H9 (cell line): ENCODE results near the gene OSBP. TPM values are rescaled to one million over a fixed set of nuclear protein-coding genes. Genes with fewer than 3 reads are reported as not detected.

Source experiments
- DNase-seq: peaks from one replicate; pipeline ENCODE4 v3.0.0-alpha.2; 2017
- H2AFZ ChIP-seq: one replicate; pipeline ENCODE4 v1.6.1; 2013; ENCODE audit warnings: mild to moderate bottlenecking, low read length, control low read depth, moderate library complexity
- H2AK5ac ChIP-seq: 2 replicates; pipeline ENCODE4 v1.6.1; 2013; ENCODE audit warnings: low read length, control low read depth, mixed read lengths; ENCODE audit not compliant: insufficient read length
- H2BK120ac ChIP-seq: one replicate; pipeline ENCODE4 v1.6.1; 2013; ENCODE audit warnings: low read depth, mild to moderate bottlenecking, low read length, control low read depth, inconsistent platforms; ENCODE audit not compliant: poor library complexity, severe bottlenecking
- H2BK12ac ChIP-seq: 2 replicates; pipeline ENCODE4 v1.6.1; 2013; ENCODE audit warnings: low read length, control low read depth, mixed read lengths, low read depth; ENCODE audit not compliant: insufficient read length
- H2BK15ac ChIP-seq: 2 replicates; pipeline ENCODE4 v1.6.1; 2013; ENCODE audit warnings: low read depth, low read length, control low read depth
- H2BK20ac ChIP-seq: one replicate; pipeline ENCODE4 v1.6.1; 2013; ENCODE audit warnings: low read depth, mild to moderate bottlenecking, low read length, control low read depth, inconsistent platforms; ENCODE audit not compliant: poor library complexity, severe bottlenecking
- H2BK5ac ChIP-seq: 2 replicates; pipeline ENCODE4 v1.6.1; 2013; ENCODE audit warnings: low read length, control low read depth, mixed read lengths; ENCODE audit not compliant: insufficient read length
- H3K14ac ChIP-seq: 2 replicates; pipeline ENCODE4 v1.6.1; 2013; ENCODE audit warnings: low read length, control low read depth; ENCODE audit not compliant: insufficient read depth
- H3K18ac ChIP-seq: 2 replicates; pipeline ENCODE4 v1.6.1; 2013; ENCODE audit warnings: low read depth, mild to moderate bottlenecking, mixed read lengths, low read length, control low read depth; ENCODE audit not compliant: insufficient read length
- H3K23ac ChIP-seq: 2 replicates; pipeline ENCODE4 v1.6.1; 2013; ENCODE audit warnings: low read length, control low read depth, mixed read lengths, low read depth; ENCODE audit not compliant: insufficient read length
- H3K23me2 ChIP-seq: 2 replicates; pipeline ENCODE4 v1.6.1; 2013; ENCODE audit warnings: low read depth, mild to moderate bottlenecking, mixed read lengths, low read length, control low read depth; ENCODE audit not compliant: insufficient read length, poor library complexity, severe bottlenecking
- H3K27ac ChIP-seq: 2 replicates; pipeline ENCODE4 v1.5.1; 2013; ENCODE audit warnings: low read length, control low read depth, mixed read lengths, low read depth; ENCODE audit not compliant: insufficient read length
- H3K27me3 ChIP-seq: 2 replicates; pipeline ENCODE4 v1.6.1; 2013; ENCODE audit warnings: low read length, control low read depth, inconsistent platforms; ENCODE audit not compliant: insufficient read depth
- H3K4ac ChIP-seq: 2 replicates; pipeline ENCODE4 v1.6.1; 2013; ENCODE audit warnings: low read depth, mild to moderate bottlenecking, control low read depth, inconsistent platforms, low read length, moderate library complexity
- H3K4me1 ChIP-seq: 2 replicates; pipeline ENCODE4 v1.6.1; 2013; ENCODE audit warnings: low read length, control low read depth, inconsistent platforms; ENCODE audit not compliant: insufficient read depth
- H3K4me2 ChIP-seq: 2 replicates; pipeline ENCODE4 v1.6.1; 2013; ENCODE audit warnings: low read length, control low read depth, mixed read lengths; ENCODE audit not compliant: insufficient read length, insufficient read depth
- H3K56ac ChIP-seq: 2 replicates; pipeline ENCODE4 v1.6.1; 2013; ENCODE audit warnings: low read depth, mild to moderate bottlenecking, mixed read lengths, low read length, control low read depth; ENCODE audit not compliant: insufficient read length
- H3K79me1 ChIP-seq: 2 replicates; pipeline ENCODE4 v1.6.1; 2013; ENCODE audit warnings: low read depth, mild to moderate bottlenecking, moderate library complexity, low read length, control low read depth, inconsistent platforms; ENCODE audit not compliant: insufficient read depth, poor library complexity, severe bottlenecking
- H3K79me2 ChIP-seq: 2 replicates; pipeline ENCODE4 v1.6.1; 2013; ENCODE audit warnings: low read length, control low read depth, inconsistent platforms; ENCODE audit not compliant: insufficient read depth
- H3K9ac ChIP-seq: 2 replicates; pipeline ENCODE4 v1.6.1; 2013; ENCODE audit warnings: low read length, control low read depth, mixed read lengths; ENCODE audit not compliant: insufficient read length; ENCODE audit errors: extremely low read depth
- H3K9me3 ChIP-seq: one replicate; pipeline ENCODE4 v1.6.1; 2013; ENCODE audit warnings: low read depth, low read length, inconsistent platforms; ENCODE audit not compliant: control insufficient read depth
- H3T11ph ChIP-seq: one replicate; pipeline ENCODE4 v1.6.1; 2013; ENCODE audit warnings: mild to moderate bottlenecking, low read length, control low read depth, inconsistent platforms
- H4K20me1 ChIP-seq: one replicate; pipeline ENCODE4 v1.6.1; 2013; ENCODE audit not compliant: control insufficient read depth, insufficient read length, insufficient read depth
- H4K5ac ChIP-seq: 2 replicates; pipeline ENCODE4 v1.6.1; 2013; ENCODE audit warnings: low read depth, mild to moderate bottlenecking, mixed read lengths, low read length, control low read depth; ENCODE audit not compliant: insufficient read length
- H4K8ac ChIP-seq: replicated peaks from 2 replicates; pipeline ENCODE4 v1.6.1; 2013; ENCODE audit warnings: low read length, control low read depth, mixed read lengths, low read depth; ENCODE audit not compliant: insufficient read length
- H4K91ac ChIP-seq: 2 replicates; pipeline ENCODE4 v1.6.1; 2013; ENCODE audit warnings: low read depth, mild to moderate bottlenecking, moderate library complexity, mixed read lengths, low read length, control low read depth; ENCODE audit not compliant: insufficient read length
- H3K27ac Mint-ChIP-seq, 3 experiments: 2 replicates in 2 of 3; 3 replicates in 1 of 3; pipeline ENCODE4 v1.8.0; 2020 to 2021; ENCODE audit warnings: mixed read lengths in 3 of 3, mild to moderate bottlenecking in 1 of 3, moderate library complexity in 1 of 3
- H3K27me3 Mint-ChIP-seq: 2 replicates; pipeline ENCODE4 v1.8.0; 2021; ENCODE audit warnings: low read depth, mild to moderate bottlenecking, moderate library complexity, mixed read lengths
- H3K36me3 Mint-ChIP-seq, 3 experiments: 2 replicates in 2 of 3; 3 replicates in 1 of 3; pipeline ENCODE4 v1.8.0; 2020 to 2021; ENCODE audit warnings: low read depth in 3 of 3, mixed read lengths in 3 of 3; ENCODE audit not compliant: insufficient read depth in 1 of 3
- H3K4me1 Mint-ChIP-seq, 2 experiments: 2 replicates each; pipeline ENCODE4 v1.8.0; 2020; ENCODE audit warnings: mixed read lengths in 2 of 2
- H3K4me3 Mint-ChIP-seq, 2 experiments: 2 replicates in 1 of 2; 3 replicates in 1 of 2; pipeline ENCODE4 v1.8.0; 2020 to 2021; ENCODE audit warnings: mild to moderate bottlenecking in 2 of 2, mixed read lengths in 2 of 2, moderate library complexity in 1 of 2
- H3K9me3 Mint-ChIP-seq, 2 experiments: 2 replicates in 1 of 2; 3 replicates in 1 of 2; pipeline ENCODE4 v1.8.0; 2020; ENCODE audit warnings: mild to moderate bottlenecking in 2 of 2, mixed read lengths in 2 of 2, moderate library complexity in 1 of 2
- WGBS: extraction: QIAGEN DNeasy Blood & Tissue Kit; methylation state at CpG from one replicate; pipeline ENCODE4 v1.1.7; 2013; ENCODE audit warnings: missing lambda C conversion rate, low lambda C conversion rate, mixed read lengths; ENCODE audit not compliant: insufficient read length; ENCODE audit errors: extremely low coverage; 5-methylcytosine and 5-hydroxymethylcytosine counted together
- total RNA-seq: library from RNA; stranded (reverse); gene quantifications from 2 replicates; pipeline ENCODE4 v1.2.1, GENCODE V29; 2021
- TF ChIP-seq, protein P1 (sequence below): fragments of 200-600 bp; sonication (generic); conservative IDR thresholded peaks from 3 replicates; pipeline ENCODE4 v1.8.0; 2021; ENCODE audit warnings: antibody characterized with exemption, mild to moderate bottlenecking

Gene OSBP
- total RNA-seq, 1 experiment from 2014 or later, result 48.5 TPM

DNA sequence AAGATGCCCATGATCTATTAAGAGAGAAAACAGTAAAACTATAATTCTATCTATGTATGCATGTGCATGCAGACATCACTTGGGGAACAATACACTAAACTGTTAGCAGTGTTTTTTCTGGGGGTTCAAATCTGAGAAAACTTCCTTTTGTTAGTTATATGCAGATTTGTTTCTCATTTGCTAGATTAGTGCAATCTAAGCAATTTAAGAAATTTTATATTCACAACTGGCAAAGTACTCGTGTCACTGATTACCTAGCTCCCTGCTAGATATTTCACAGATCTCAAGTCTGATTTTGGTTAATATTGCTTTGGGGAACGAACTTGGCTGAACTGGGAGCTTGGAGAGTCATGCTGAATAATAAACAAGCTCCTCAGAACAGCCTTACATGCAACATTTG lies 14.9 kb upstream of the OSBP start:
- no peak for DNase-seq
- WGBS, result no CpG with 5 or more reads among the region's 2 CpGs
- H3K56ac ChIP-seq, result no peak overlapping the region
- Mint-ChIP-seq H3K4me3 (no peak overlapping the region), H3K36me3 (no peaks in the 10 kb centered on the region), H3K4me1 (peaks cover 22% of the 10 kb centered on the region in 2 experiments), H3K27ac (no peak overlapping the region; a peak in 1 of 7 replicates), H3K9me3 (no peaks in the 10 kb centered on the region; a peak in 1 of 5 replicates), H3K27me3 (no peaks in the 10 kb centered on the region)
- no peak overlapping the region for H2AFZ ChIP-seq
- no peak overlapping the region for H2BK120ac ChIP-seq
- no peak overlapping the region for H3K27ac ChIP-seq
- no peaks in the 10 kb centered on the region; the same call in 1 of the 2 replicates for H3K4me1 ChIP-seq
- H2BK20ac ChIP-seq, result no peak overlapping the region
- no peaks in the 10 kb centered on the region for H3K79me1 ChIP-seq
- no peaks in the 10 kb centered on the region for H4K20me1 ChIP-seq
- no peak overlapping the region for H3K4ac ChIP-seq
- H3K9me3 ChIP-seq, result no peaks in the 10 kb centered on the region
- H3K9ac ChIP-seq, result no peak overlapping the region
- no peaks in the 10 kb centered on the region for H3K27me3 ChIP-seq
- TF ChIP-seq, protein P1, sequence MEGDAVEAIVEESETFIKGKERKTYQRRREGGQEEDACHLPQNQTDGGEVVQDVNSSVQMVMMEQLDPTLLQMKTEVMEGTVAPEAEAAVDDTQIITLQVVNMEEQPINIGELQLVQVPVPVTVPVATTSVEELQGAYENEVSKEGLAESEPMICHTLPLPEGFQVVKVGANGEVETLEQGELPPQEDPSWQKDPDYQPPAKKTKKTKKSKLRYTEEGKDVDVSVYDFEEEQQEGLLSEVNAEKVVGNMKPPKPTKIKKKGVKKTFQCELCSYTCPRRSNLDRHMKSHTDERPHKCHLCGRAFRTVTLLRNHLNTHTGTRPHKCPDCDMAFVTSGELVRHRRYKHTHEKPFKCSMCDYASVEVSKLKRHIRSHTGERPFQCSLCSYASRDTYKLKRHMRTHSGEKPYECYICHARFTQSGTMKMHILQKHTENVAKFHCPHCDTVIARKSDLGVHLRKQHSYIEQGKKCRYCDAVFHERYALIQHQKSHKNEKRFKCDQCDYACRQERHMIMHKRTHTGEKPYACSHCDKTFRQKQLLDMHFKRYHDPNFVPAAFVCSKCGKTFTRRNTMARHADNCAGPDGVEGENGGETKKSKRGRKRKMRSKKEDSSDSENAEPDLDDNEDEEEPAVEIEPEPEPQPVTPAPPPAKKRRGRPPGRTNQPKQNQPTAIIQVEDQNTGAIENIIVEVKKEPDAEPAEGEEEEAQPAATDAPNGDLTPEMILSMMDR, result no peak
- no peak overlapping the region for H4K8ac ChIP-seq
- no peak overlapping the region for H2BK12ac ChIP-seq
- H4K91ac ChIP-seq, result no peak overlapping the region
- no peak overlapping the region for H2BK5ac ChIP-seq
- no peak overlapping the region for H3K4me2 ChIP-seq
- H2AK5ac ChIP-seq, result no peak overlapping the region
- no peak overlapping the region for H4K5ac ChIP-seq
- no peak overlapping the region for H3T11ph ChIP-seq
- no peak overlapping the region for H3K23ac ChIP-seq
- H3K23me2 ChIP-seq, result no peaks in the 10 kb centered on the region
- H3K18ac ChIP-seq, result no peak overlapping the region
- no peak overlapping the region for H2BK15ac ChIP-seq
- no peaks in the 10 kb centered on the region for H3K79me2 ChIP-seq
- H3K14ac ChIP-seq, result no peak overlapping the region
